ENCODE results near the gene NSD1. TPM values are rescaled to one million over a fixed set of nuclear protein-coding genes. Genes with fewer than 3 reads are reported as not detected.

Gene NSD1
- total RNA-seq, 1 experiment from 2014 or later, result 58.8 TPM

DNA sequence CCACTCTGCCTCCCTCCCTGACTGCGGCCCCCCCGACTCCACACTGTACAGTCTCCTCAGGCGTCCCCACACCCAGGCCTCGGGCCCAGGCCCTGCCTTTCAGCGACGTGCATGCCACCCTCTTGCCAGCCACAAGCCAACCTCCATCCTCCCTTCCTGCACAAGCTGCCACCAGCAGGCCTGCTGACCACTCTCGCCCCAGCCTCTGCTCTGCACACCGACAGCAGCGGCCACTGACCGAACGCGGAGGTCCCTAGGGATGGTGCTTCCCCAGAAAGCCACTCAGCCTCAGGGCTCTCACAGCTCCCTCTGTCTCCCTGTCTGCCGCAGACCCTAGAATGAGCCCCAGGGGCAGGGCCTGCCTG is 199.3 kb downstream of the NSD1 start:
- TF ChIP-seq, protein P1, sequence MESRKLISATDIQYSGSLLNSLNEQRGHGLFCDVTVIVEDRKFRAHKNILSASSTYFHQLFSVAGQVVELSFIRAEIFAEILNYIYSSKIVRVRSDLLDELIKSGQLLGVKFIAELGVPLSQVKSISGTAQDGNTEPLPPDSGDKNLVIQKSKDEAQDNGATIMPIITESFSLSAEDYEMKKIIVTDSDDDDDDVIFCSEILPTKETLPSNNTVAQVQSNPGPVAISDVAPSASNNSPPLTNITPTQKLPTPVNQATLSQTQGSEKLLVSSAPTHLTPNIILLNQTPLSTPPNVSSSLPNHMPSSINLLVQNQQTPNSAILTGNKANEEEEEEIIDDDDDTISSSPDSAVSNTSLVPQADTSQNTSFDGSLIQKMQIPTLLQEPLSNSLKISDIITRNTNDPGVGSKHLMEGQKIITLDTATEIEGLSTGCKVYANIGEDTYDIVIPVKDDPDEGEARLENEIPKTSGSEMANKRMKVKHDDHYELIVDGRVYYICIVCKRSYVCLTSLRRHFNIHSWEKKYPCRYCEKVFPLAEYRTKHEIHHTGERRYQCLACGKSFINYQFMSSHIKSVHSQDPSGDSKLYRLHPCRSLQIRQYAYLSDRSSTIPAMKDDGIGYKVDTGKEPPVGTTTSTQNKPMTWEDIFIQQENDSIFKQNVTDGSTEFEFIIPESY (IDR thresholded peaks at IDR 0.05; ENCODE audit: extremely low read depth, insufficient replicate concordance, low read length), result no peak
- TF ChIP-seq JUND (IDR thresholded peaks at IDR 0.05) (no peak), SP1 (IDR thresholded peaks at IDR 0.05; ENCODE audit: low read depth) (no peak), TCF7L2 (IDR thresholded peaks at IDR 0.05; ENCODE audit: borderline replicate concordance, extremely low read depth, insufficient read depth, insufficient read length) (no peak), CBX3 (IDR thresholded peaks at IDR 0.05; ENCODE audit: low read depth) (no peak), SRF (IDR thresholded peaks at IDR 0.05; ENCODE audit: low read depth) (no peak), EGR1 (IDR thresholded peaks at IDR 0.05; ENCODE audit: low read depth) (no peak)
- Histone ChIP-seq H4K20me1 (ENCODE audit: insufficient read depth) (no peaks in the 10 kb centered on the region), H3K79me2 (ENCODE audit: insufficient read depth, low read length) (no peaks in the 10 kb centered on the region; the same call in 1 of the 2 replicates), H2AFZ (ENCODE audit: low read depth, low read length, poor library complexity, severe bottlenecking) (no peak overlapping the region), H3K4me2 (ENCODE audit: low read length) (no peak overlapping the region), H3K27ac (ENCODE audit: low read depth, low read length) (no peak overlapping the region), H3K9ac (ENCODE audit: low read length) (no peak overlapping the region), H3K36me3 (ENCODE audit: control insufficient read depth in 1 of 2, insufficient read depth in 2 of 2, low read length in 2 of 2) (peaks cover 22 to 27% of the 10 kb centered on the region in 2 experiments; a peak in 3 of 4 replicates), H3K4me1 (ENCODE audit: control insufficient read depth in 1 of 2, insufficient read depth in 2 of 2, low read length in 2 of 2) (no peaks in the 10 kb centered on the region), H3K9me3 (ENCODE audit: control insufficient read depth in 1 of 2, insufficient read depth in 1 of 2, low read depth in 1 of 2, low read length in 2 of 2) (no peaks in the 10 kb centered on the region), H3K4me3 (replicated peaks in 1 of 2; ENCODE audit: low read depth in 1 of 2, low read length in 2 of 2) (no peak overlapping the region), H3K27me3 (ENCODE audit: insufficient read depth, low read length) (no peaks in the 10 kb centered on the region), H3K9me2 (ENCODE audit: insufficient read depth) (no peaks in the 10 kb centered on the region)
- POLR2A ChIA-PET, result no interaction called here
- DNase-seq (ENCODE audit: low read depth, low spot score) (no peak), ATAC-seq (no peak)
- BruUV-seq (replicated peaks), result no TSS peak
- intact Hi-C loops (cut with micrococcal nuclease), result no loop called here
- RAD21 ChIA-PET (ENCODE audit: low non-redundant PET in 1 of 2, low total read pairs in 2 of 2, uncharacterized antibody in 2 of 2, unreplicated experiment in 2 of 2), result no interaction called here
- CTCF ChIA-PET, result no interaction called here

DNA sequence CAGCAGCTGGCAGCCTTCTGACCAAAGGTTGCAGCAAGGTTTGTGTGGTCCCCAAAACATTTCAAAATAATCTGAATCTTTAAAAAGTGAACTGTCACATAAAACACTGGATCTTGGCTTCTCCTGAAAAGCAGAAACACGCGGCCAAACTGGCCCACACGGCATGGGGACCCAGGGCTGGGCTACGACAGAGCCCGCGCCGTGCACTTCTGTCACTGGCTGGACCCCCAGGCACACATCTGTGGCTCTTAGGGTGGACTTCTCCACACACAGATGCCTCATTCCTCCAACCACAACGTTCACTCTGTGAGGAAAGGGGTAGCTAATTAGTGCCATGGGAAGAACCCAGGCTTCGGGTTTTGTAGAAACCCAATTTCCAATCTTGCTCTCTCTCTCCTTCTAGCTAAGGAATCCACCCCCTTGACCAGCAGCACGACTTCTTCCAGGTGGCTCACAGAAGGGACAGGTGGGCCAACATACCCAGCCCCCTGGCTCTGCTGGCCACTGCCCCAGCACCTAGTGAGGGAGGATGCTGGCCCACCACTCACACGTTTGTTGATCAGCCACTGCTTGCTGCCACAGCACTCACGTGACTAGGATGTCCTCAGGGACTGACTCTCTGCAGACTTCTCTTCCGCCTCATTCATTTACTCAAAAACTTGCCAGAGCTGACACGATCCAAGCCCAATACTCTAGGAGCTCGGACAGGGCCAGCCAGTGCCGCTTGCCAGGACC is 200.0 kb downstream of the NSD1 start:
- intact Hi-C loops (cut with micrococcal nuclease), result no loop called here
- no peaks in the 10 kb centered on the region; the same call in 1 of the 2 replicates for H3K79me2 ChIP-seq (ENCODE audit: insufficient read depth, low read length)
- no peak overlapping the region for H3K27ac ChIP-seq (ENCODE audit: low read depth, low read length)
- ATAC-seq (no peak), DNase-seq (ENCODE audit: low read depth, low spot score) (no peak)
- H4K20me1 ChIP-seq (ENCODE audit: insufficient read depth), result no peaks in the 10 kb centered on the region
- H3K4me2 ChIP-seq (ENCODE audit: low read length), result no peak overlapping the region
- no peaks in the 10 kb centered on the region for H3K4me1 ChIP-seq (ENCODE audit: control insufficient read depth in 1 of 2, insufficient read depth in 2 of 2, low read length in 2 of 2)
- H2AFZ ChIP-seq (ENCODE audit: low read depth, low read length, poor library complexity, severe bottlenecking), result no peak overlapping the region
- ChIA-PET RAD21 (ENCODE audit: low non-redundant PET in 1 of 2, low total read pairs in 2 of 2, uncharacterized antibody in 2 of 2, unreplicated experiment in 2 of 2) (no interaction called here), POLR2A (no interaction called here), CTCF (no interaction called here)
- H3K9ac ChIP-seq (ENCODE audit: low read length), result no peak overlapping the region
- H3K9me3 ChIP-seq (ENCODE audit: control insufficient read depth in 1 of 2, insufficient read depth in 1 of 2, low read depth in 1 of 2, low read length in 2 of 2), result no peaks in the 10 kb centered on the region
- TF ChIP-seq POLR2A (IDR thresholded peaks at IDR 0.05; ENCODE audit: borderline replicate concordance, extremely low read depth, insufficient read depth, insufficient read length) (no peak), FOSL1 (IDR thresholded peaks at IDR 0.05; ENCODE audit: low read depth) (no peak), SP1 (IDR thresholded peaks at IDR 0.05; ENCODE audit: low read depth) (no peak), ZNF274 (IDR thresholded peaks at IDR 0.05; ENCODE audit: low read depth, low read length) (no peak), YY1 (IDR thresholded peaks at IDR 0.05; ENCODE audit: extremely low read depth, insufficient replicate concordance, low read depth, low read length) (no peak), ZFX (IDR thresholded peaks at IDR 0.05) (no peak)
- TF ChIP-seq, protein P2, sequence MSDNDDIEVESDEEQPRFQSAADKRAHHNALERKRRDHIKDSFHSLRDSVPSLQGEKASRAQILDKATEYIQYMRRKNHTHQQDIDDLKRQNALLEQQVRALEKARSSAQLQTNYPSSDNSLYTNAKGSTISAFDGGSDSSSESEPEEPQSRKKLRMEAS (IDR thresholded peaks at IDR 0.05), result no peak
- no peaks in the 10 kb centered on the region for H3K27me3 ChIP-seq (ENCODE audit: insufficient read depth, low read length)
- no peaks in the 10 kb centered on the region for H3K9me2 ChIP-seq (ENCODE audit: insufficient read depth)
- no peak overlapping the region for H3K4me3 ChIP-seq (replicated peaks in 1 of 2; ENCODE audit: low read depth in 1 of 2, low read length in 2 of 2)
- BruUV-seq (replicated peaks), result no TSS peak
- peaks cover 22 to 30% of the 10 kb centered on the region in 2 experiments; a peak in 3 of 4 replicates for H3K36me3 ChIP-seq (ENCODE audit: control insufficient read depth in 1 of 2, insufficient read depth in 2 of 2, low read length in 2 of 2)

Data from HCT116 (cell line).